Stomach (tissue), 4 donors: Measurements from ENCODE around the gene CNOT6L.

Experiments
- CTCF ChIP-seq, 7 experiments: fragments of 450-650 bp in 4 of 7; fragments of 200-600 bp in 3 of 7; sonication (generic) in 3 of 7; IDR thresholded peaks; one replicate each; pipeline ENCODE4 v1.5.1; 2016 to 2019; ENCODE audit warnings: antibody characterized with exemption in 7 of 7, control low read depth in 2 of 7, mild to moderate bottlenecking in 1 of 7
- EP300 ChIP-seq: sonication (generic); formaldehyde crosslinking; IDR thresholded peaks from one replicate; pipeline ENCODE4 v1.6.1; 2017; ENCODE audit warnings: antibody characterized with exemption
- POLR2AphosphoS5 ChIP-seq, 3 donors: sonication (generic); formaldehyde crosslinking; IDR thresholded peaks; one replicate each; pipeline ENCODE4 v1.6.1; 2016; ENCODE audit warnings: antibody characterized with exemption in 3 of 3

GRCh38 chr4:77821775-77822174 lies 2.6 kb upstream of the CNOT6L start:
- TF ChIP-seq CTCF (IDR thresholded peaks at IDR 0.05) (no peak), EP300 (no peak), POLR2AphosphoS5 (IDR thresholded peaks at IDR 0.05) (peak in 2 of 3 donors; percentile 8 to 23)
